UCSD-AML1 (cell line): Measurements from ENCODE around the gene KREMEN2.
"Not testable (repeated sequence)": the region's sequence is repeated elsewhere in the genome, so short reads cannot be mapped to it uniquely, and the experiment has no call there.

Source experiments
- DNase-seq: peaks from one replicate; lab custom pipeline; 2025; ENCODE audit not compliant: unreplicated experiment; lab: John Stamatoyannopoulos, UW

KREMEN2 gene

DNA sequence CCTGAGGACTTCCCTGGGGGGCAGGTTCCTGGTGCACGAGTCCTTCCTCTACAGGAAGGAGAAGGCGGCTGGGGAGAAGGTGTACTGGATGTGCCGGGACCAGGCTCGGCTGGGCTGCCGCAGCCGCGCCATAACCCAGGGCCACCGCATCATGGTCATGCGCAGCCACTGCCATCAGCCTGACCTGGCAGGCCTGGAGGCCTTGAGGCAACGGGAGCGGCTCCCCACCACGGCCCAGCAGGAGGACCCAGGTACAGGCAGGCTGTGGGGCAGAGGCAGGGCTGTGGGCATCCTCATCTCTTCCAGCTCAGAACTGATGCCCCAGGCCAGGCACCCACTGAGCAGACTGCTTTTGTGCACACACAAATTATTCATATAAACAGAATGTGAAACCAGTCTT is 25.9 kb upstream of the KREMEN2 start:
- DNase-seq, result no peak

GRCh38 chr16:2939968-2940367 is 24.1 kb upstream of the KREMEN2 start:
- no peak for DNase-seq

DNA sequence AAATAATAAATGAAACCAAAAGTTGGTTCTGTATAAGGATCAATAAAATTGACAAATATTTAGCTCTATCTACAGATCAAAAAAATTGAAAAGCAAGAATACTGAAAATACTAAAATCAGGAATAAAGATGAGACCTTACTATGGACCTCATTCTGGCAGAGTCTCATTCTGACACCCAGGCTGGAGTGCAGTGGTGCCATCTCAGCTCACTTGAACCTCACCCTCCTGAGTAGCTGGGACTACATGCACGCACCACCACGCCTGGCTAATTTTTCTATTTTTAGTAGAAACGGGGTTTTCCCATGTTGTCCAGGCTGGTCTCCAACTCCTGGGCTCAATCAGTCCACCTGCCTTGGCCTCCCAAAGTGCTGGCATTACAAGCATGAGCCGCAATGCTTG is 22.0 kb upstream of the KREMEN2 start:
- no peak for DNase-seq

DNA sequence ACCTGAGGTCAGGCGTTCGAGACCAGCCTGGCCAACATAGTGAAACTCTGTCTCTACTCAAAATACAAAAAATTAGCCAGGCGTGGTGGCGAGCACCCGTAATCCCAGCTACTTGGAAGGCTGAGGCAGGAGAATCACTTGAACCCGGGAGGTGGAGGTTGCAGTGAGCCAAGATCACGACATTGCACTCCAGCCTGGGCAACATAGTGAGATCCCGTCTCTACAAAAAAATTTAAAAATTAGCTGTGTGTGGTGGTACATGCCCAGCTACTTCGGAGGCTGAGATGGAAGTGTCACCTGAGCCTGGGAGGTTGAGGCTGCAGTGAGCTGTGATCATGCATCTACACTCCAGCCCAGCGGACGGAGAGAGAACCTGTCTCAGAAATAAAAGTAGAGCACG is 20.4 kb upstream of the KREMEN2 start:
- DNase-seq, result not testable (repeated sequence)

DNA sequence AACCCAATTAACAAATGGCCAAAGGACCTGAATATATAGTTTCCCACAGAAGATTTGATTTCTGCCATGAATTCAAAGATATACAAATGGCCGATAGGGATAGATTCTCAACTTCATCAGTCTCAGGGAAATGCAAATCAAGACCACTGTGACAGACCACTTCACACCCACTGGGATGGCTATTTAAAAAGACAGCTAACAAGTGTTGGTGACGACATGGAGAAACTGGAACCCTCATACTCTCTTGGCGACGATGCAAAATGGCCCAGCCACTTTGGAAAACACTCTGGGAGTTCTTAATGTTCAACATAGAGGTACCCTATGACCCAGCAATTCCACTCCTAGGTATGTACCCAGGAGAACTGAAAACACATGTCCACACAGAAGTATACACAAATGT is 17.4 kb upstream of the KREMEN2 start:
- no peak for DNase-seq

DNA sequence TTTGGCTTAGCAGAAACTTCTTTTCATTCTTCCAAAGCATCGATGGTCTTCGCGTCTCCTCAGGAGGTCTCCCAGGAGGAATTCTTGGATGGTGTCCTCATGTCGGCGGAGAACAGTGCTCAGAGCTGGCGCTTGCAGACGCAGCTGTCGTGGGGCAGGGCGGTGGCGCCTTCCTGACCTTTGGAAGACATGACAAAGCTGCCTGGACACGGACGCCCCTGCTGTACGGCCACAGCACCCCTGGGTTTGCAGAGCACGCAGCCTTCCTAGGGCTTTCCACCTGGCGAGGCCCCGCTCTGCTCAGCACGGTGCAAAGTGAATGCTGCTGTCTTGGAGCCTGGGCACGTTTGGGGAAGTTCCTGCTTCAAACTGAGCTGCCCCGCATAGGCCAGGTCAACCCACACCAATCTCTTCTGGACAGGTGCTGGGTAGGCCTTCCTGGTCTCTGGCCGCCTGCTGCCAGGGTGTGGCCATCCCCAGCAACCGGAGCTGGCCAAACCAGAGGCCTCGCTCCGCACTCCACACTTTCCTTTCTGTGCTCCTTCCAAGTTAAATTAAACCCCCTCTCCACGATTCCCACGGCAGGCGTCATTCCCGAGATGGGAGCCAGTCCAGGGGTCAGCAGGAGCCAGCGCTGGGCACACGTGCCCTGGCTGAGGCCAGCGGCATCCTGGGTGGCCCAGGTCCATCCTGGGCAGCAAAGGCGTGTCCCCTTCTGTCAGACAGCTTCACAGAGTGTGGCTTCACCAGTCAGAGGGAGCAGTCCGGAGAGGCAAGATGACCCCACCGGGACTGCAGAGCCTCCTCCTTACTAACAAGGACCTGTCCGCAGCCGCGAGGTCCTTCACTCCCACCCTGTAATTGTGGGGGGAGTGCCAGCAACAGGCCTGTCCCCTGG is 15.0 kb upstream of the KREMEN2 start:
- DNase-seq, result no peak

GRCh38 chr16:2949705-2950352 is 14.2 kb upstream of the KREMEN2 start:
- DNase-seq, result no peak

- no peak for DNase-seq
Measured at GRCh38 chr16:2950353-2950724, 13.7 kb upstream of the KREMEN2 start.

- no peak for DNase-seq
Measured at GRCh38 chr16:2950773-2951172, 13.3 kb upstream of the KREMEN2 start.

DNA sequence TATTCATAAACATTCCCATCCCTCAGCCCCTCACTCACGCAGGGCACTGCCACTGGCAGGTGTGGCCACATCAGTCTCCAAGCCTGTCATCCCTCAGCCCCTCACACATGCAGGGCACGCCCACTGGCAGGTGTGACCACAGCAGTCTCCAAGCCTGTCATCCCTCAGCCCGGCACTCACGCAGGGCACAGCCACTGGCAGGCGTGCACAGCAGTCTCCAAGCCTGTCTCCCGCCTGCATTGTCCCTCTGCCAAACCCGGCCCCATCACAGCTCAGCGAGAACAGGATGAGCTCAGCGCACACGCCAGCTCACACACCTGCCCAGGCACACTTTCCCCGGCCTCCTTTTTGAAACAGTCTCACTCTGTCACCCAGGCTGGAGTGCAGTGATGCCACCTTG is 11.4 kb upstream of the KREMEN2 start:
- DNase-seq, result no peak

- DNase-seq, result no peak
Measured at GRCh38 chr16:2953706-2954627, 10.1 kb upstream of the KREMEN2 start.

DNA sequence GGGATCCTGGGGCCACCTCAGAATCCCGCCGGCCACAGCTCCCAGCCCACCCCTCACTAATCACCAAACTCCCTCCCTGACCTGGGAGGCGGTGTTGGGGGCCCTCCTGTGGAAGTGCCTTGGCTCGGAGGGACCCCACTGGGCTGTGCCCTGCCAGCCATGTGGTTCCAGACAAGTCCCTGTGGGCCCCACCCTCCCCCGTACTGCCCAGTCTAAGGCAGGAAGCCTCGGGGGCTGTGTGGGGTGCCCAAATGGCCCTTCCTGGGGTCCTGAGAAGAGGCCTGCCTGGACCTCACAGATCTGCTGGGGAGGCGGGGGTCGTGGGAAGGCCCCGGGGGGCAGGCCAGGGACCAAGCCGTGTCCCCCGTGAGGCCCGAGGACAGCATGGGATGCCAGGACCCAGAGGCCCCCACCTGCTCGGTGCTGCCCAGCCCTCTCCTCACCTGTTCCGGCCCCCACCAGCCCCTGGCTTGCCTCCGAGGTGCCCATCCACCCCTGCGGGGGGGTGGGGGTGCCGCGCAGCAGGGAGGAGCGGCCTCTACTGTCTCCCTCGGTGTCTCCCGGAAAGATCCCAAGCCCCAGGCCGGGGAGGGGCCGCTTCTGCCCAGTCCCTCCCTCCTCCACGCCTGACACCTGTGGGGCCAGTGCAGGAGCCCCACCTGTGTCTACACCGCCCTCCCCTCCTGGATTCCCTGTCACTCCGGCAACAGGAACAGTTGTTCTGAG is 9.3 kb upstream of the KREMEN2 start:
- DNase-seq, result no peak

GRCh38 chr16:2955438-2955778 is 8.7 kb upstream of the KREMEN2 start:
- DNase-seq, result no peak

DNA sequence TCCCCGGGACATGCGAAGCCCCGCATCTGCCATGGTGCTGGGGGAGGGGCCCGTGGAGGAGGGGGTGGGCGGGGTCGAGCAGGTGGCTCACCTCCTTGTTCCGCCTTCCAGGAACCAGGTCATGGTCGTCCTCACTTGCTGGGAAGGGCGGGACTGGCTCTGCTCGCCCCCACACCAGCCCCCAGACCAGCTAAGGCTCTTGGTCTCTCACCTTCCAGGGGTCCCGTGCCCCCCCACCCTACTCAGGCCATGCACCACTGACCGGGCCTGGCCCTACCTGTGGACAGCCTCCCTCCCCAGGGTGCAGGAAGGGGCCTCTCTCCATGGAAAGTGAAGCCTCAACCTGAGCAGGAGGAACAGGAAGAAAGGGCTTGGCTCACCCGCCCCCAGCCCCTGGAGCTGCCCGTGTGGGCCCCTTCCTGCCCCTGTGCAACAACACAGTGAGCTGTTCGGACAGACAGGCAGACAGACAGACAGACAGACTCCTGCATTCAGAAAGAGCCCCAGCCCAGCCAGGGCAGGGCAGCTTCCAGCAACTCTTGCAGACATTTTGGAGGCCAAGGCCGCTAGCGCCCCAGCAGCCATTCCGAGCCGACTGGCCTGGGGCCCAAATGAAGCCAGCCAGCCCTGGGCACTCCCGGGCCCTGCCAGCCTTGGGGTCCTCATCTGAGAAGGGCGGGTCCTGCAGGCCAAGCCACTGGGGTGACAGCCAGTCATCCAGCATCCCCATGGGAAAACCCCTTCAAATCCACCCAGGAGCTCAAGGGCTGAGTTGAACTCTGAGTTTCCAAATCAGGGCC is 8.1 kb upstream of the KREMEN2 start:
- peak; percentile 55 for DNase-seq

DNA sequence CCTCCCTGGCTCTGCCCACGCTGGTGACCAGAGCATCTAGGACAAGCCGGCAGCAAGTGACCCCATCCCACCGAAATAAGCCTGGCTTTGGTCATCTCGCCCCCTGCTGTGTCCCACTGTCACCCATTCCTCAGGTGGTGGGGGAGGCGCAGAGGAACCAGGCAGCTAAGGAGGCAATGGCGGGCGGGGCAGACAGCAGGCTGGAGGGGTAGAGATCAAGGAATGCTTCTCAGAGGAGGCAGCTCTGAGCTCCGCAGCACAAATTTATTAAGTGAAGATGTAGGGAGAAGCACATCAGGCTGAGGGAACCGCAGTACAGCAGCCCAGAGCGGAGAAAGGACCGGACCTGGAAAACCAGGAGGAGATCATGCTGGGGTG is 7.5 kb upstream of the KREMEN2 start:
- no peak for DNase-seq

GRCh38 chr16:2959206-2959605 is 4.9 kb upstream of the KREMEN2 start:
- no peak for DNase-seq

- DNase-seq, result no peak
Measured at GRCh38 chr16:2960183-2961010, 3.7 kb upstream of the KREMEN2 start.

GRCh38 chr16:2962334-2963073 is 1.6 kb upstream of the KREMEN2 start:
- DNase-seq, result no peak
